HepG2 (cell line): ENCODE measurements around the gene INSR. TPM values are rescaled to one million over a fixed set of nuclear protein-coding genes. Genes with fewer than 3 reads are reported as not detected.

ENCODE experiments used
- ARHGAP35 ChIP-seq: sonication (generic); formaldehyde crosslinking; IDR thresholded peaks from 2 replicates; pipeline ENCODE4 v1.9.0; 2022; ENCODE audit warnings: mild to moderate bottlenecking, inconsistent platforms, moderate library complexity, missing genetic modification reagents, borderline replicate concordance
- ASH2L ChIP-seq: fragments of 300-600, 200-600 bp; sonication (generic); IDR thresholded peaks from 2 replicates; pipeline ENCODE4 v1.7.0; 2017; ENCODE audit warnings: low read depth, mild to moderate bottlenecking, moderate library complexity, mixed read lengths, low read length; ENCODE audit not compliant: insufficient read length
- CREM ChIP-seq, 2 experiments: sonication (generic) in 1 of 2; formaldehyde crosslinking in 1 of 2; IDR thresholded peaks; 2 replicates each; pipeline versions ENCODE4 v1.4.0 to v1.6.1; 2016 to 2020; ENCODE audit warnings: antibody characterized with exemption in 1 of 2, mild to moderate bottlenecking in 1 of 2, missing genetic modification reagents in 1 of 2
- ERF ChIP-seq: IDR thresholded peaks from 2 replicates; pipeline ENCODE4 v1.6.1; 2018; ENCODE audit warnings: missing biosample characterization, missing genetic modification reagents
- FOXO1 ChIP-seq: sonication (generic); formaldehyde crosslinking; IDR thresholded peaks from 2 replicates; pipeline ENCODE4 v1.4.0; 2020; ENCODE audit warnings: missing genetic modification reagents
- IRF2 ChIP-seq: IDR thresholded peaks from 2 replicates; pipeline ENCODE4 v1.6.1; 2018; ENCODE audit warnings: missing genetic modification reagents, missing compliant biosample characterization
- MED13 ChIP-seq: sonication (generic); formaldehyde crosslinking; IDR thresholded peaks from 2 replicates; pipeline ENCODE4 v1.5.0; 2020; ENCODE audit warnings: missing genetic modification reagents
- MXD4 ChIP-seq: IDR thresholded peaks from 2 replicates; pipeline ENCODE4 v1.6.1; 2016; ENCODE audit warnings: mild to moderate bottlenecking, missing biosample characterization, missing genetic modification reagents
- NBN ChIP-seq: fragments of 450-650 bp; conservative IDR thresholded peaks from 2 replicates; pipeline ENCODE4 v1.6.1; 2017
- NCOA2 ChIP-seq: sonication (generic); formaldehyde crosslinking; IDR thresholded peaks from 2 replicates; pipeline ENCODE4 v1.8.0; 2022; ENCODE audit warnings: inconsistent platforms
- RBM22 ChIP-seq: fragments of 200-400 bp; formaldehyde crosslinking; optimal IDR thresholded peaks from 2 replicates; pipeline ENCODE3; 2017; ENCODE audit warnings: mild to moderate bottlenecking, low read length, moderate library complexity
- RCOR2 ChIP-seq: IDR thresholded peaks from 2 replicates; pipeline ENCODE4 v1.6.1; 2016; ENCODE audit warnings: missing biosample characterization, missing genetic modification reagents
- RNF219 ChIP-seq: sonication (generic); formaldehyde crosslinking; IDR thresholded peaks from 2 replicates; pipeline ENCODE4 v1.5.0; 2020; ENCODE audit warnings: mild to moderate bottlenecking, missing genetic modification reagents
- SOX6 ChIP-seq, 2 experiments: fragments of 450-650 bp in 1 of 2; sonication (generic) in 1 of 2; formaldehyde crosslinking in 1 of 2; IDR thresholded peaks; 2 replicates each; pipeline versions ENCODE4 v1.4.0 to v1.6.1; 2017 to 2020; ENCODE audit warnings: antibody characterized with exemption in 1 of 2, mild to moderate bottlenecking in 1 of 2, missing genetic modification reagents in 1 of 2
- SRY ChIP-seq: sonication (generic); formaldehyde crosslinking; IDR thresholded peaks from 2 replicates; pipeline ENCODE4 v1.8.0; 2022; ENCODE audit warnings: mild to moderate bottlenecking, missing genetic modification reagents
- TAF15 ChIP-seq: fragments of 200-400 bp; formaldehyde crosslinking; IDR thresholded peaks from one replicate; pipeline ENCODE4 v1.6.1; 2018; ENCODE audit warnings: mild to moderate bottlenecking, low read depth, low read length; ENCODE audit not compliant: poor library complexity, severe bottlenecking
- ZBTB25 ChIP-seq: IDR thresholded peaks from 2 replicates; pipeline ENCODE4 v1.6.1; 2018; ENCODE audit warnings: missing genetic modification reagents
- ZBTB42 ChIP-seq: sonication (generic); formaldehyde crosslinking; IDR thresholded peaks from 2 replicates; pipeline ENCODE4 v1.5.0; 2020; ENCODE audit warnings: mild to moderate bottlenecking, missing genetic modification reagents
- ZMYM2 ChIP-seq: sonication (generic); formaldehyde crosslinking; IDR thresholded peaks from 2 replicates; pipeline ENCODE4 v1.8.0; 2022; ENCODE audit warnings: mild to moderate bottlenecking, missing genetic modification reagents
- ZMYM3 ChIP-seq: sonication (generic); formaldehyde crosslinking; IDR thresholded peaks from 2 replicates; pipeline ENCODE4 v1.5.1; 2020; ENCODE audit warnings: mild to moderate bottlenecking, missing genetic modification reagents
- ZNF17 ChIP-seq: sonication (generic); formaldehyde crosslinking; IDR thresholded peaks from 2 replicates; pipeline ENCODE4 v1.5.0; 2020; ENCODE audit warnings: mild to moderate bottlenecking, missing genetic modification reagents
- ZNF335 ChIP-seq: sonication (generic); formaldehyde crosslinking; IDR thresholded peaks from 2 replicates; pipeline ENCODE4 v1.4.0; 2020; ENCODE audit warnings: missing genetic modification reagents
- ZNF441 ChIP-seq: sonication (generic); formaldehyde crosslinking; IDR thresholded peaks from 2 replicates; pipeline ENCODE4 v1.7.0; 2021; ENCODE audit warnings: missing genetic modification reagents, borderline replicate concordance
- ZNF468 ChIP-seq: sonication (generic); formaldehyde crosslinking; IDR thresholded peaks from 2 replicates; pipeline ENCODE4 v1.8.0; 2022; ENCODE audit warnings: mild to moderate bottlenecking, moderate library complexity, missing genetic modification reagents
- ZNF580 ChIP-seq: IDR thresholded peaks from 2 replicates; pipeline ENCODE4 v1.6.1; 2016; ENCODE audit warnings: low read depth, borderline replicate concordance
- ZNF674 ChIP-seq: sonication (generic); formaldehyde crosslinking; IDR thresholded peaks from 2 replicates; pipeline ENCODE4 v1.5.0; 2020; ENCODE audit warnings: low read depth, mild to moderate bottlenecking, missing genetic modification reagents
- ZNF713 ChIP-seq: sonication (generic); formaldehyde crosslinking; IDR thresholded peaks from 2 replicates; pipeline ENCODE4 v1.4.0; 2020; ENCODE audit warnings: mild to moderate bottlenecking, missing genetic modification reagents
- ZSCAN9 ChIP-seq: IDR thresholded peaks from 2 replicates; pipeline ENCODE4 v1.6.1; 2016; ENCODE audit warnings: borderline replicate concordance
- polyA plus RNA-seq, 8 experiments: library from polyadenylated mRNA; depleted of rRNA in 3 of 8; stranded (reverse) in 7 of 8; unstranded in 1 of 8; fragments of >200 nt; fragmentation: Illumina TruSeq in 4 of 8; extraction: Trizol in 4 of 8; gene quantifications; 2 replicates each; pipeline versions ENCODE4 v1.2.1 to v1.2.3, GENCODE V29; 2011 to 2016; ENCODE audit warnings: low read depth in 4 of 8, missing spikeins in 1 of 8, mixed read lengths in 1 of 8; ENCODE audit not compliant: insufficient read depth in 1 of 8
- total RNA-seq, 5 experiments: library from RNA; depleted of rRNA; stranded (reverse); fragments of >200 nt; fragmentation: Illumina TruSeq; extraction: Trizol; gene quantifications; 2 replicates each; pipeline ENCODE4 v1.2.3, GENCODE V29; 2016; ENCODE audit warnings: low read depth in 1 of 5

The INSR gene
- total and polyA plus RNA-seq, 2 of the 13 experiments (the other 11 are each of a cell fraction or from before 2014, with no cell fraction given) = 24.2 to 29.8 TPM

GRCh38 chr19:7214324-7215089 lies 79.7 kb downstream of the INSR start (continued):
- TF ChIP-seq RBM22 (peak; percentile 95), ZSCAN9 (CRISPR knock-in tag) (peak; percentile 74; the same call in 1 of the 2 replicates), FOXO1 (CRISPR knock-in tag) (peak; percentile 76), ZNF674 (no peak), NCOA2 (CRISPR knock-in tag) (peak; percentile 80; the same call in 1 of the 2 replicates), ZMYM2 (0 out of 2 replicates have a peak, but pooled peaks have one; percentile 51), ARHGAP35 (CRISPR knock-in tag) (no peak), ZNF468 (CRISPR knock-in tag) (no peak), ZNF713 (CRISPR knock-in tag) (no peak), MED13 (CRISPR knock-in tag) (no peak), ZMYM3 (CRISPR knock-in tag) (peak; percentile 49; the same call in 1 of the 2 replicates), ZNF335 (CRISPR knock-in tag) (0 out of 2 replicates have a peak, but pooled peaks have one; percentile 40), TAF15 (no peak), MXD4 (CRISPR knock-in tag) (peak; percentile 80; the same call in 1 of the 2 replicates), IRF2 (CRISPR knock-in tag) (peak; percentile 75), SRY (CRISPR knock-in tag) (no peak), RNF219 (no peak), ZNF441 (CRISPR knock-in tag) (no peak), CREM (IDR thresholded peaks at IDR 0.05) (peak; percentile 44; the same call in 1 of the 2 replicates), CREM (CRISPR knock-in tag; IDR thresholded peaks at IDR 0.05) (no peak), ZNF17 (CRISPR knock-in tag) (no peak), ZNF580 (CRISPR knock-in tag) (peak; percentile 39; the same call in 1 of the 2 replicates), SOX6 (IDR thresholded peaks at IDR 0.05) (no peak), SOX6 (CRISPR knock-in tag; IDR thresholded peaks at IDR 0.05) (peak; percentile 90), ZBTB25 (peak; percentile 27; the same call in 1 of the 2 replicates), NBN (no peak), RCOR2 (CRISPR knock-in tag) (peak; percentile 87), ZBTB42 (CRISPR knock-in tag) (0 out of 2 replicates have a peak, but pooled peaks have one; percentile 34), ASH2L (peak; percentile 14), ERF (0 out of 2 replicates have a peak, but pooled peaks have one; percentile 30)
